Measurements from ENCODE around the gene CAMK1D.

Gene CAMK1D

GRCh38 chr10:12377658-12378290, 28.4 kb downstream of the CAMK1D start:
- TF ChIP-seq CTCF (IDR thresholded peaks at IDR 0.05; ENCODE audit: low read depth, low read length) = no peak
- DNase-seq (ENCODE audit: extremely low read depth, low read depth) = no peak

GRCh38 chr10:12380999-12381398, 31.7 kb downstream of the CAMK1D start:
- no peak for TF ChIP-seq CTCF (IDR thresholded peaks at IDR 0.05; ENCODE audit: low read depth, low read length)
- no peak for DNase-seq (ENCODE audit: extremely low read depth, low read depth)

GRCh38 chr10:12381536-12382156, 32.3 kb downstream of the CAMK1D start:
- DNase-seq (ENCODE audit: extremely low read depth, low read depth) = no peak
- TF ChIP-seq CTCF (IDR thresholded peaks at IDR 0.05; ENCODE audit: low read depth, low read length) = no peak

GRCh38 chr10:12382157-12382548, 32.8 kb downstream of the CAMK1D start:
- no peak for DNase-seq (ENCODE audit: extremely low read depth, low read depth)
- no peak for TF ChIP-seq CTCF (IDR thresholded peaks at IDR 0.05; ENCODE audit: low read depth, low read length)

- no peak for DNase-seq (ENCODE audit: extremely low read depth, low read depth)
- TF ChIP-seq CTCF (IDR thresholded peaks at IDR 0.05; ENCODE audit: low read depth, low read length) = no peak
Measured at GRCh38 chr10:12382956-12383531, 33.7 kb downstream of the CAMK1D start.

- no peak for TF ChIP-seq CTCF (IDR thresholded peaks at IDR 0.05; ENCODE audit: low read depth, low read length)
- no peak for DNase-seq (ENCODE audit: extremely low read depth, low read depth)
Measured at GRCh38 chr10:12384906-12385305, 35.6 kb downstream of the CAMK1D start.

- DNase-seq (ENCODE audit: extremely low read depth, low read depth) = no peak
- TF ChIP-seq CTCF (IDR thresholded peaks at IDR 0.05; ENCODE audit: low read depth, low read length) = no peak
Measured at GRCh38 chr10:12387561-12388210, 38.3 kb downstream of the CAMK1D start.

Data from AG09319 (cell line).